Prostate gland (tissue), 2 donors: ENCODE data around the gene KIAA0513.

Source experiments
- CTCF ChIP-seq, 4 experiments: fragments of 200-600 bp in 2 of 4; fragments of 450-650 bp in 2 of 4; sonication (generic) in 2 of 4; IDR thresholded peaks; 1 replicate in 3 of 4; 2 replicates in 1 of 4; pipeline ENCODE4 v1.5.1; 2016 to 2019; ENCODE audit warnings: antibody characterized with exemption in 4 of 4, mild to moderate bottlenecking in 2 of 4, moderate library complexity in 2 of 4
- POLR2A ChIP-seq: fragments of 450-650 bp; IDR thresholded peaks from one replicate; pipeline ENCODE4 v1.6.1; 2016; ENCODE audit warnings: antibody characterized with exemption, mild to moderate bottlenecking

- TF ChIP-seq CTCF (IDR thresholded peaks at IDR 0.05) (no peak), POLR2A (no peak)
Observed at GRCh38 chr16:85134076-85134788, 106.6 kb downstream of the KIAA0513 start.
